Liver (tissue), 9 donors: ENCODE data around the gene GDF9. TPM values are rescaled to one million over a fixed set of nuclear protein-coding genes. Genes with fewer than 3 reads are reported as not detected.
A peak's percentile ranks its signal among the peaks of the same experiment; 100 is the strongest.

ENCODE experiments used
- DNase-seq: peaks from one replicate; pipeline ENCODE4 v3.0.0-alpha.2; 2017; ENCODE audit warnings: low spot score
- H3K27ac ChIP-seq, 2 donors: one replicate each; pipeline ENCODE4 v1.7.0; 2013; ENCODE audit warnings: inconsistent platforms in 2 of 2, low read length in 2 of 2, control low read depth in 1 of 2, low read depth in 1 of 2, mild to moderate bottlenecking in 1 of 2
- H3K27me3 ChIP-seq, 4 donors: one replicate each; pipeline versions ENCODE4 v1.6.1 to v1.7.0; 2013; ENCODE audit warnings: low read length in 3 of 4, inconsistent platforms in 1 of 4, mild to moderate bottlenecking in 1 of 4, moderate library complexity in 1 of 4; ENCODE audit not compliant: control insufficient read depth in 4 of 4, insufficient read depth in 4 of 4
- H3K36me3 ChIP-seq, 4 donors: one replicate each; pipeline versions ENCODE4 v1.6.1 to v1.7.0; 2013; ENCODE audit warnings: low read length in 3 of 4, mild to moderate bottlenecking in 3 of 4, low read depth in 1 of 4, moderate library complexity in 1 of 4; ENCODE audit not compliant: control insufficient read depth in 4 of 4, insufficient read depth in 3 of 4
- H3K4me1 ChIP-seq, 4 donors: one replicate each; pipeline versions ENCODE4 v1.6.1 to v1.7.0; 2013; ENCODE audit warnings: low read length in 3 of 4, mild to moderate bottlenecking in 3 of 4, moderate library complexity in 1 of 4; ENCODE audit not compliant: control insufficient read depth in 4 of 4, insufficient read depth in 4 of 4
- H3K4me3 ChIP-seq, 3 donors: one replicate each; pipeline versions ENCODE4 v1.6.1 to v1.7.0; 2013; ENCODE audit warnings: low read length in 3 of 3, control low read depth in 1 of 3, low read depth in 1 of 3, mild to moderate bottlenecking in 1 of 3
- H3K9ac ChIP-seq, 2 donors: one replicate each; pipeline ENCODE4 v1.7.0; 2013; ENCODE audit warnings: low read length in 2 of 2, mild to moderate bottlenecking in 2 of 2, moderate library complexity in 2 of 2, control low read depth in 1 of 2, low read depth in 1 of 2
- H3K9me3 ChIP-seq, 4 donors: one replicate each; pipeline versions ENCODE4 v1.6.1 to v1.7.0; 2013; ENCODE audit warnings: low read length in 3 of 4; ENCODE audit not compliant: control insufficient read depth in 4 of 4
- EGR1 ChIP-seq, 2 donors: IDR thresholded peaks; 2 replicates each; pipeline ENCODE4 v1.6.1; 2016 to 2018; ENCODE audit warnings: antibody characterized with exemption in 2 of 2, low read depth in 2 of 2
- FOXA1 ChIP-seq: IDR thresholded peaks from 2 replicates; pipeline ENCODE4 v1.6.1; 2016; ENCODE audit warnings: antibody characterized with exemption
- FOXA2 ChIP-seq: IDR thresholded peaks from 2 replicates; pipeline ENCODE4 v1.6.1; 2016; ENCODE audit warnings: antibody characterized with exemption
- GABPA ChIP-seq, 2 donors: IDR thresholded peaks in 1 of 2; conservative IDR thresholded peaks in 1 of 2; 2 replicates each; pipeline ENCODE4 v1.6.1; 2016; ENCODE audit warnings: antibody characterized with exemption in 2 of 2, mild to moderate bottlenecking in 1 of 2, moderate library complexity in 1 of 2
- HNF4A ChIP-seq, 2 donors: conservative IDR thresholded peaks; 2 replicates each; pipeline ENCODE4 v1.6.1; 2016; ENCODE audit warnings: antibody characterized with exemption in 2 of 2, mild to moderate bottlenecking in 2 of 2
- HNF4G ChIP-seq: IDR thresholded peaks from 2 replicates; pipeline ENCODE4 v1.6.1; 2016; ENCODE audit warnings: antibody characterized with exemption
- JUND ChIP-seq, 2 donors: IDR thresholded peaks; 2 replicates each; pipeline ENCODE4 v1.6.1; 2016; ENCODE audit warnings: antibody characterized with exemption in 2 of 2
- NR2F2 ChIP-seq: IDR thresholded peaks from 2 replicates; pipeline ENCODE4 v1.6.1; 2016; ENCODE audit warnings: antibody characterized with exemption
- RXRA ChIP-seq, 2 donors: IDR thresholded peaks; 2 replicates each; pipeline ENCODE4 v1.6.1; 2017 to 2018; ENCODE audit warnings: antibody characterized with exemption in 2 of 2, mild to moderate bottlenecking in 1 of 2
- SP1 ChIP-seq: IDR thresholded peaks from 2 replicates; pipeline ENCODE4 v1.6.1; 2018; ENCODE audit warnings: antibody characterized with exemption, mild to moderate bottlenecking
- YY1 ChIP-seq: IDR thresholded peaks from 2 replicates; pipeline ENCODE4 v1.6.1; 2016; ENCODE audit warnings: antibody characterized with exemption, mild to moderate bottlenecking
- WGBS: extraction: QIAGEN DNeasy Blood & Tissue Kit; methylation state at CpG from one replicate; pipeline ENCODE4 v1.1.7; 2013; 5-methylcytosine and 5-hydroxymethylcytosine counted together
- polyA plus RNA-seq, 2 donors: library from polyadenylated mRNA; stranded (reverse) in 1 of 2; unstranded in 1 of 2; fragments of 200-250 nt in 1 of 2; fragments of >200 nt in 1 of 2; fragmentation: Nextera tagmentation in 1 of 2; extraction: Ambion mirVana in 1 of 2; gene quantifications; one replicate each; pipeline versions ENCODE4 v1.2.1 to v1.2.3, GENCODE V29; 2013 to 2015
- total RNA-seq, 2 donors: library from RNA; depleted of rRNA; stranded (reverse); fragments of >200 nt; gene quantifications; one replicate each; pipeline ENCODE4 v1.2.3, GENCODE V29; 2014
- TF ChIP-seq, protein P1 (sequence below): IDR thresholded peaks from 2 replicates; pipeline ENCODE4 v1.6.1; 2016; ENCODE audit warnings: antibody characterized with exemption
- TF ChIP-seq, protein P2 (sequence below): IDR thresholded peaks from 2 replicates; pipeline ENCODE4 v1.6.1; 2016; ENCODE audit warnings: antibody characterized with exemption
- TF ChIP-seq, protein P3 (sequence below): IDR thresholded peaks from 2 replicates; pipeline ENCODE4 v1.6.1; 2016; ENCODE audit warnings: antibody characterized with exemption, mild to moderate bottlenecking
- TF ChIP-seq, protein P4 (sequence below): fragments of 150-350 bp; IDR thresholded peaks from 2 replicates; pipeline ENCODE4 v1.5.1; 2017; ENCODE audit warnings: improper control_type of control experiment, low read depth, low read length; ENCODE audit not compliant: missing input control
- donor health status: healthy.
- donor health status: healthy.
- donor health status: healthy.
- donor health status: healthy.
- donor health status: healthy.

The GDF9 gene
- total and polyA plus RNA-seq, 4 donors = 0.08 to 0.10 (median 0.08) TPM; not detected in 1

DNA sequence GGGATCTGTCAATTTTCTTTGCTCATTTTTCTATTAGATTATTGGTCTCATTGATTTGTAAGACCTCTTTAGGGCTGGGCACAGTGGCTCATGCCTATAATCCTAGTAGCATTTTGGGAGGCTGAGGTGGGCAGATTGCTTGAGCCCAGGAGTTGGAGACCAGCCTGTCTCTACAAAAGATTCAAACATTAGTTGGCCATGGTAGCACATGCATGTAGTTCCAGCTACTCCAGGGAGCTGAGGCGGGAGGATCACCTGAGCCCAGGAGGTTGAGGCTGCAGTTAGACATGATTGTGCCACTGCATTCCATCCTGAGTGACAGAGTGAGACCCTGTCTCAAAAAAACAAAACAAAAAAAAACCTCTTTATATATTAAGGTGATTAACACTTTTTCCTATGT lies 29.4 kb downstream of the GDF9 start:
- Histone ChIP-seq H3K36me3 (no peaks in the 10 kb centered on the region), H3K9me3 (no peaks in the 10 kb centered on the region), H3K27ac (peak overlapping the region; percentile 91 to 98), H3K9ac (peak overlapping the region in 1 of 2 donors; percentile 45), H3K27me3 (no peaks in the 10 kb centered on the region), H3K4me1 (peaks cover 6 to 42% (median 15%) of the 10 kb centered on the region in 4 donors), H3K4me3 (no peak overlapping the region)
- 66% methylated on average over 1 of the region's 1 CpG for WGBS
- no peak for DNase-seq
- TF ChIP-seq, protein P1, sequence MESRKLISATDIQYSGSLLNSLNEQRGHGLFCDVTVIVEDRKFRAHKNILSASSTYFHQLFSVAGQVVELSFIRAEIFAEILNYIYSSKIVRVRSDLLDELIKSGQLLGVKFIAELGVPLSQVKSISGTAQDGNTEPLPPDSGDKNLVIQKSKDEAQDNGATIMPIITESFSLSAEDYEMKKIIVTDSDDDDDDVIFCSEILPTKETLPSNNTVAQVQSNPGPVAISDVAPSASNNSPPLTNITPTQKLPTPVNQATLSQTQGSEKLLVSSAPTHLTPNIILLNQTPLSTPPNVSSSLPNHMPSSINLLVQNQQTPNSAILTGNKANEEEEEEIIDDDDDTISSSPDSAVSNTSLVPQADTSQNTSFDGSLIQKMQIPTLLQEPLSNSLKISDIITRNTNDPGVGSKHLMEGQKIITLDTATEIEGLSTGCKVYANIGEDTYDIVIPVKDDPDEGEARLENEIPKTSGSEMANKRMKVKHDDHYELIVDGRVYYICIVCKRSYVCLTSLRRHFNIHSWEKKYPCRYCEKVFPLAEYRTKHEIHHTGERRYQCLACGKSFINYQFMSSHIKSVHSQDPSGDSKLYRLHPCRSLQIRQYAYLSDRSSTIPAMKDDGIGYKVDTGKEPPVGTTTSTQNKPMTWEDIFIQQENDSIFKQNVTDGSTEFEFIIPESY = no peak
- TF ChIP-seq FOXA1 (no peak), FOXA2 (no peak)
- TF ChIP-seq, protein P2, sequence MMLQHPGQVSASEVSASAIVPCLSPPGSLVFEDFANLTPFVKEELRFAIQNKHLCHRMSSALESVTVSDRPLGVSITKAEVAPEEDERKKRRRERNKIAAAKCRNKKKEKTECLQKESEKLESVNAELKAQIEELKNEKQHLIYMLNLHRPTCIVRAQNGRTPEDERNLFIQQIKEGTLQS = no peak

DNA sequence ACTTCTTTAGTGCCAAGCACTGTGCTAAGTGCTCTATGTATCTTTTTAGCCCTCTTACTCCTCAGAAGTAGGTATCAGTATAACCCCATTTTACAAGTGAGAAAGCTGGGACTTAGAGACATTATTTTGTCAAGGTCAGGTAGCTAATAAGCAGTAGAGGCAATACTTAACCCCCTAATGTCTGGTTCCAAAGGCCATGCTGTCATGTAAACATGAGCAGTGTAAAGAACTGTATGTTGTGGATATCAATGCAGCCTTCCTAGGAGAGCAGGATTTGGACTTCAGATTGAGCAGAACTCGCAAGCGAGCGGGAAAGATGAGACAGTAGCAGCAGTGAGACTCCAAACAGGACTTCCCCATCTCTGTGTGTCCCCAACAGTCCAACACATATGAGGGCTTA lies 32.2 kb downstream of the GDF9 start:
- Histone ChIP-seq H3K27me3 (no peaks in the 10 kb centered on the region), H3K9ac (no peak overlapping the region), H3K4me3 (no peak overlapping the region), H3K36me3 (no peaks in the 10 kb centered on the region), H3K27ac (no peak overlapping the region), H3K9me3 (no peaks in the 10 kb centered on the region), H3K4me1 (peaks cover 2 to 32% (median 9%) of the 10 kb centered on the region in 4 donors)
- WGBS = 99% methylated on average over 3 of the region's 3 CpGs
- TF ChIP-seq, protein P3, sequence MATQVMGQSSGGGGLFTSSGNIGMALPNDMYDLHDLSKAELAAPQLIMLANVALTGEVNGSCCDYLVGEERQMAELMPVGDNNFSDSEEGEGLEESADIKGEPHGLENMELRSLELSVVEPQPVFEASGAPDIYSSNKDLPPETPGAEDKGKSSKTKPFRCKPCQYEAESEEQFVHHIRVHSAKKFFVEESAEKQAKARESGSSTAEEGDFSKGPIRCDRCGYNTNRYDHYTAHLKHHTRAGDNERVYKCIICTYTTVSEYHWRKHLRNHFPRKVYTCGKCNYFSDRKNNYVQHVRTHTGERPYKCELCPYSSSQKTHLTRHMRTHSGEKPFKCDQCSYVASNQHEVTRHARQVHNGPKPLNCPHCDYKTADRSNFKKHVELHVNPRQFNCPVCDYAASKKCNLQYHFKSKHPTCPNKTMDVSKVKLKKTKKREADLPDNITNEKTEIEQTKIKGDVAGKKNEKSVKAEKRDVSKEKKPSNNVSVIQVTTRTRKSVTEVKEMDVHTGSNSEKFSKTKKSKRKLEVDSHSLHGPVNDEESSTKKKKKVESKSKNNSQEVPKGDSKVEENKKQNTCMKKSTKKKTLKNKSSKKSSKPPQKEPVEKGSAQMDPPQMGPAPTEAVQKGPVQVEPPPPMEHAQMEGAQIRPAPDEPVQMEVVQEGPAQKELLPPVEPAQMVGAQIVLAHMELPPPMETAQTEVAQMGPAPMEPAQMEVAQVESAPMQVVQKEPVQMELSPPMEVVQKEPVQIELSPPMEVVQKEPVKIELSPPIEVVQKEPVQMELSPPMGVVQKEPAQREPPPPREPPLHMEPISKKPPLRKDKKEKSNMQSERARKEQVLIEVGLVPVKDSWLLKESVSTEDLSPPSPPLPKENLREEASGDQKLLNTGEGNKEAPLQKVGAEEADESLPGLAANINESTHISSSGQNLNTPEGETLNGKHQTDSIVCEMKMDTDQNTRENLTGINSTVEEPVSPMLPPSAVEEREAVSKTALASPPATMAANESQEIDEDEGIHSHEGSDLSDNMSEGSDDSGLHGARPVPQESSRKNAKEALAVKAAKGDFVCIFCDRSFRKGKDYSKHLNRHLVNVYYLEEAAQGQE = no peak
- TF ChIP-seq, protein P4, sequence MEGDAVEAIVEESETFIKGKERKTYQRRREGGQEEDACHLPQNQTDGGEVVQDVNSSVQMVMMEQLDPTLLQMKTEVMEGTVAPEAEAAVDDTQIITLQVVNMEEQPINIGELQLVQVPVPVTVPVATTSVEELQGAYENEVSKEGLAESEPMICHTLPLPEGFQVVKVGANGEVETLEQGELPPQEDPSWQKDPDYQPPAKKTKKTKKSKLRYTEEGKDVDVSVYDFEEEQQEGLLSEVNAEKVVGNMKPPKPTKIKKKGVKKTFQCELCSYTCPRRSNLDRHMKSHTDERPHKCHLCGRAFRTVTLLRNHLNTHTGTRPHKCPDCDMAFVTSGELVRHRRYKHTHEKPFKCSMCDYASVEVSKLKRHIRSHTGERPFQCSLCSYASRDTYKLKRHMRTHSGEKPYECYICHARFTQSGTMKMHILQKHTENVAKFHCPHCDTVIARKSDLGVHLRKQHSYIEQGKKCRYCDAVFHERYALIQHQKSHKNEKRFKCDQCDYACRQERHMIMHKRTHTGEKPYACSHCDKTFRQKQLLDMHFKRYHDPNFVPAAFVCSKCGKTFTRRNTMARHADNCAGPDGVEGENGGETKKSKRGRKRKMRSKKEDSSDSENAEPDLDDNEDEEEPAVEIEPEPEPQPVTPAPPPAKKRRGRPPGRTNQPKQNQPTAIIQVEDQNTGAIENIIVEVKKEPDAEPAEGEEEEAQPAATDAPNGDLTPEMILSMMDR = no peak
- TF ChIP-seq EGR1 (IDR thresholded peaks at IDR 0.05; ENCODE audit: low read depth in 2 of 2) (no peak), GABPA (IDR thresholded peaks at IDR 0.05 in 1 of 2, conservative IDR thresholded peaks at IDR 0.05 in 1 of 2) (no peak), YY1 (no peak), SP1 (no peak), HNF4G (no peak), HNF4A (conservative IDR thresholded peaks at IDR 0.05) (no peak), RXRA (IDR thresholded peaks at IDR 0.05) (no peak), JUND (IDR thresholded peaks at IDR 0.05) (no peak), FOXA1 (no peak), NR2F2 (no peak)
- TF ChIP-seq, protein P2 = no peak
- TF ChIP-seq, protein P1 = no peak
- DNase-seq = no peak
